ENCODE measurements around the gene AGAP1. TPM values are rescaled to one million over a fixed set of nuclear protein-coding genes. Genes with fewer than 3 reads are reported as not detected.

Gene AGAP1
- total RNA-seq, 6 experiments from 2014 or later, result 14.1 to 16.0 (median 15.1) TPM

DNA sequence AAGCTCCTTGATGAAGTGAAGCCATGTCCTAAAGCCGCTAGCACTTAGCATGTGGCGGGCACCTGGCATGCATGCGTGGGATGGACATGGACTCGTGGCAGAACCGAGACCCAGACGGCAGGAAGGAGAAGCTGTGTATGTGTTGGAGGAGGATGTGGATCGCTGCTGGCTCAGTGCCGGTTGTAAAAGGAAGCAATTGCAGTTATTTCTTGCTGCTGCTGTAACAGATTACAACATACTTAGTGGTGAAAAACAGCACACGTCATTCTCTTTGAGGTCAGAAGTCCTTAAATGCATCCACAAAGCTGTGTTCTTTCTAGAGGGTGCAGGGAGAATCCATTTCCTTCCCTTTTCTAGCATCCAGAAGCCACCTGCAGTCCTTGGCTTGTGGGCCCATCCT lies 74.6 kb downstream of the AGAP1 start:
- no peak for DNase-seq
- TF ChIP-seq, protein P1, sequence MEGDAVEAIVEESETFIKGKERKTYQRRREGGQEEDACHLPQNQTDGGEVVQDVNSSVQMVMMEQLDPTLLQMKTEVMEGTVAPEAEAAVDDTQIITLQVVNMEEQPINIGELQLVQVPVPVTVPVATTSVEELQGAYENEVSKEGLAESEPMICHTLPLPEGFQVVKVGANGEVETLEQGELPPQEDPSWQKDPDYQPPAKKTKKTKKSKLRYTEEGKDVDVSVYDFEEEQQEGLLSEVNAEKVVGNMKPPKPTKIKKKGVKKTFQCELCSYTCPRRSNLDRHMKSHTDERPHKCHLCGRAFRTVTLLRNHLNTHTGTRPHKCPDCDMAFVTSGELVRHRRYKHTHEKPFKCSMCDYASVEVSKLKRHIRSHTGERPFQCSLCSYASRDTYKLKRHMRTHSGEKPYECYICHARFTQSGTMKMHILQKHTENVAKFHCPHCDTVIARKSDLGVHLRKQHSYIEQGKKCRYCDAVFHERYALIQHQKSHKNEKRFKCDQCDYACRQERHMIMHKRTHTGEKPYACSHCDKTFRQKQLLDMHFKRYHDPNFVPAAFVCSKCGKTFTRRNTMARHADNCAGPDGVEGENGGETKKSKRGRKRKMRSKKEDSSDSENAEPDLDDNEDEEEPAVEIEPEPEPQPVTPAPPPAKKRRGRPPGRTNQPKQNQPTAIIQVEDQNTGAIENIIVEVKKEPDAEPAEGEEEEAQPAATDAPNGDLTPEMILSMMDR (IDR thresholded peaks at IDR 0.05), result no peak
- peaks cover 11% of the 10 kb centered on the region; the same call in 1 of the 2 replicates for H3K9me3 Mint-ChIP-seq
- H3K27ac Mint-ChIP-seq, result no peak overlapping the region
- H3K27me3 Mint-ChIP-seq (ENCODE audit: insufficient read depth), result peaks cover 3% of the 10 kb centered on the region; the same call in 1 of the 2 replicates
- H3K36me3 Mint-ChIP-seq (ENCODE audit: low read depth), result peaks cover 19% of the 10 kb centered on the region
- no peak overlapping the region for H3K4me3 Mint-ChIP-seq
- peaks cover 19% of the 10 kb centered on the region for H3K4me1 Mint-ChIP-seq (ENCODE audit: low read depth)

DNA sequence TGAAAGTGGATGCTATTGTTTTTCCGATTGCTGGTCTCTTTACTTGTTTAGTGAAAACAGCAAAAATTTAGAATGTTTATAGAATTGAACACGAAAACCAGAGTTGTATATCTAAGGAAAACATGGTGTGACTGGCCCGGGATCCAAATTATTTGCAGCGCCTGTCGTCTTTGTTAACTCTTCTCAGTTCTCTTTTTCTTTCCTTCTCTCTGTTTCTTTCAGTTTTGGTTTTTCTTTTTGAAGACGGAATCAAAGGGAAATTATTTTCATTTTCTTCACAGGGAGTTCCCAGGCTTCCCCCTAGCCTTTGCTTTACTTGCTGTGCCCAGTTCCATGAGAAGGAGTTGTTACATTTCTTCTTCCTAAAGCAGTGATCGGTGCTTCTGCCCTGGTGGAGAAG lies 76.0 kb downstream of the AGAP1 start:
- peaks cover 3% of the 10 kb centered on the region; the same call in 1 of the 2 replicates for H3K27me3 Mint-ChIP-seq (ENCODE audit: insufficient read depth)
- H3K4me1 Mint-ChIP-seq (ENCODE audit: low read depth), result peaks cover 16% of the 10 kb centered on the region
- H3K9me3 Mint-ChIP-seq, result peaks cover 11% of the 10 kb centered on the region; the same call in 1 of the 2 replicates
- TF ChIP-seq, protein P1 (IDR thresholded peaks at IDR 0.05), result no peak
- peak overlapping the region; percentile 18; the same call in 1 of the 2 replicates for H3K27ac Mint-ChIP-seq
- peaks cover 19% of the 10 kb centered on the region for H3K36me3 Mint-ChIP-seq (ENCODE audit: low read depth)
- peak overlapping the region; percentile 43 for H3K4me3 Mint-ChIP-seq
- no peak for DNase-seq

DNA sequence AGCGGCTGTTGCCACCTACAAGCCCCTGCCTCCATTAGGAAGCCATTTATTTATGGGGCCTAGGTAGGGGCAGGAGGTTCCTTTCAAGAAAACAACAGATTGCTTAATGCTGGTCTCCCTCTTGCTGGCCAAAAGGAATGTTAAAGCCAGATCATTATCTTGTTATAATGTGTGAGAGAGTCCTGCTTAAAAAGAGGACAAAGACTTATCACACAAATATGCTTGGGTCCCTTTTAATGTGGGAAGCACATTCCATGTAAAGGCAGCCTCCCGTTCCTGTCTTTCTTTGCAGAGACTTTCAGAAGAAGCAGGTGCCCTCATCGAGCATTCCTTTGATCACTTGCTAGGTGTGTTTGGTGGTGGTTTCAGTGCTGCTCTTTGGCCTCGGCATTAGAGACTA lies 76.4 kb downstream of the AGAP1 start:
- Mint-ChIP-seq H3K27me3 (ENCODE audit: insufficient read depth) (peaks cover 3% of the 10 kb centered on the region; the same call in 1 of the 2 replicates), H3K27ac (peak overlapping the region; percentile 18; the same call in 1 of the 2 replicates), H3K4me1 (ENCODE audit: low read depth) (peaks cover 16% of the 10 kb centered on the region), H3K36me3 (ENCODE audit: low read depth) (peaks cover 19% of the 10 kb centered on the region), H3K4me3 (peak overlapping the region; percentile 43), H3K9me3 (peaks cover 11% of the 10 kb centered on the region; the same call in 1 of the 2 replicates)
- DNase-seq, result peak; percentile 65
- TF ChIP-seq, protein P1 (IDR thresholded peaks at IDR 0.05), result no peak

DNA sequence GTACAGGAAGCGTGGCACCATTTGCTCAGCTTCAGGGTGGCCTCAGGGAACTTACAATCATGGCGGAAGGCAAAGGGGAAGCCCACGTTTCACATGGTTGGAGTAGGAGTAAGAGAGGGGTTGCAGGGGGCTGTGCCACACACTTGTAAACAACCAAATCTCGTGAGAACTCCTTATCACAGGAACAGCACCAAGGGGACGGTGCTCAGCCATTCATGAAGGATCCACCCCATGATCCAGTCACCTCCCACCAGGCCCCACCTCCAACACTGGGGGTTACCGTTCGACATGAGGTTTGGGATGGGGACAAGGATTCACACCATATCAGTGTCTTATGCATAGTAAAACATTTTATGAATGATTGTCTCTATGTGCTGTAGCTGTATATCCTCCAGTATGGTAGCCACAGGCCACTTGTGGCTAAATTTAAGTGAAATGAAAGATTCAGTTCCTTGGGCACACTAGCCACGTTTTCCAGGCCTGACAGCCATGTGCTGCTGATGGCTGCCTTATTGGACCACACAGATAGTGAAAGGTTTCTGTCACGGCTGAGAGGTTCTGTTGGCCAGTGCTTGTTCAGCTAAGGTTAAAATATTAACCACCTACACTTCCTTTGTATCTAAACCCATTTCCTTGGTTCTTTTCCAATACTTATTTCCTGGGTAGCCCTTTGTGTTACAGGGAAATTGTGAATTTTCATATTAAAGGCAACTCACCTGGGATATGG lies 77.3 kb downstream of the AGAP1 start:
- Mint-ChIP-seq H3K36me3 (ENCODE audit: low read depth) (peaks cover 19% of the 10 kb centered on the region), H3K9me3 (peaks cover 11% of the 10 kb centered on the region; the same call in 1 of the 2 replicates), H3K4me1 (ENCODE audit: low read depth) (peaks cover 16% of the 10 kb centered on the region), H3K27me3 (ENCODE audit: insufficient read depth) (peaks cover 3% of the 10 kb centered on the region; the same call in 1 of the 2 replicates), H3K27ac (no peak overlapping the region), H3K4me3 (no peak overlapping the region)
- TF ChIP-seq, protein P1 (IDR thresholded peaks at IDR 0.05), result no peak
- no peak for DNase-seq

DNA sequence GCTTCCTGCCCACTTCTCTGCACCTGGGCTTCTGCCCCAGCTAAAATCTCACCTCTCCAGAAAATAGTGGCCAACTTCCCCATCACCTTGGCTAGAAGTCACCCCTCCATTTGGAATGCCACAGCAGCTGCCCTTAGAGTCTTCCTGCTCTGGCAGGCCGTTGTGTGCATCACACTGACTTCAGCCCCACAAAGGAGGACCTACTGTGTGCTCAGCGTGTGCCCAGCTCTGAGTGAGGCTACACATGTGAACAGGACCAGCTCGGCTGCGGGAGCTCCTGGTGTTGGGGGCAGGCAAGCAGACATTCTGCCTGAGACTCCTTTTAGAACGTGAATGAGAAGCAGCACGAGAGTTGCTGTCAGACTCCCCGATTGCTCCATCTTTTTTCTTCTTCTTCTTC lies 78.7 kb downstream of the AGAP1 start:
- Mint-ChIP-seq H3K36me3 (ENCODE audit: low read depth) (peaks cover 11% of the 10 kb centered on the region), H3K4me1 (ENCODE audit: low read depth) (peaks cover 16% of the 10 kb centered on the region), H3K4me3 (no peak overlapping the region), H3K27me3 (ENCODE audit: insufficient read depth) (peaks cover 3% of the 10 kb centered on the region; the same call in 1 of the 2 replicates), H3K9me3 (peaks cover 11% of the 10 kb centered on the region; the same call in 1 of the 2 replicates), H3K27ac (no peak overlapping the region)
- DNase-seq, result no peak
- TF ChIP-seq, protein P1 (IDR thresholded peaks at IDR 0.05), result no peak

All from HFFc6 (cell line).